Neural cell (in vitro differentiated cells): ENCODE measurements around the gene ANKS3. TPM values are rescaled to one million over a fixed set of nuclear protein-coding genes. Genes with fewer than 3 reads are reported as not detected.

ENCODE experiments used
- H2AFZ ChIP-seq: fragments of 200-600, 300-800 bp; sonication (generic), shearing (Covaris generic); 2 replicates; pipeline ENCODE4 v1.6.0; 2014; ENCODE audit warnings: low read depth, mild to moderate bottlenecking, antibody characterized with exemption, low read length, moderate library complexity
- H3F3A ChIP-seq: fragments of 200-600 bp; shearing (Covaris generic); 2 replicates; pipeline ENCODE4 v1.6.1; 2016; ENCODE audit warnings: mild to moderate bottlenecking, moderate library complexity, mixed read lengths, antibody characterized with exemption, low read length; ENCODE audit not compliant: insufficient read depth, poor library complexity, severe bottlenecking
- H3K27ac ChIP-seq: fragments of 200-600, 300-800 bp; sonication (generic), shearing (Covaris generic); 2 replicates; pipeline ENCODE4 v1.5.1; 2014; ENCODE audit warnings: mild to moderate bottlenecking, low read length, moderate library complexity
- H3K27me3 ChIP-seq: fragments of 300-800, 200-600 bp; sonication (generic), shearing (Covaris generic); 2 replicates; pipeline ENCODE4 v1.6.0; 2014; ENCODE audit warnings: mild to moderate bottlenecking, low read depth, low read length, moderate library complexity; ENCODE audit not compliant: insufficient read depth
- H3K36me3 ChIP-seq: fragments of 300-800, 200-600 bp; sonication (generic), shearing (Covaris generic); 2 replicates; pipeline ENCODE4 v1.5.1; 2014; ENCODE audit warnings: mild to moderate bottlenecking, antibody characterized with exemption, low read length, moderate library complexity; ENCODE audit not compliant: insufficient read depth
- H3K4me2 ChIP-seq: fragments of 300-800, 200-600 bp; sonication (generic), shearing (Covaris generic); 2 replicates; pipeline ENCODE4 v1.6.0; 2014; ENCODE audit warnings: mild to moderate bottlenecking, low read length
- H3K4me3 ChIP-seq: fragments of 300-800, 200-600 bp; sonication (generic), shearing (Covaris generic); 2 replicates; pipeline ENCODE4 v1.5.1; 2014; ENCODE audit warnings: mild to moderate bottlenecking, low read length, moderate library complexity
- H3K79me2 ChIP-seq: fragments of 200-600 bp; shearing (Covaris generic); replicated peaks from 2 replicates; pipeline ENCODE4 v1.6.0; 2014; ENCODE audit warnings: mild to moderate bottlenecking, low read length, moderate library complexity; ENCODE audit not compliant: insufficient read depth
- H3K9ac ChIP-seq: fragments of 300-800, 200-600 bp; sonication (generic), shearing (Covaris generic); 2 replicates; pipeline ENCODE4 v1.6.1; 2016; ENCODE audit warnings: mild to moderate bottlenecking, low read length, mixed read lengths
- H3K9me2 ChIP-seq: fragments of 200-600 bp; shearing (Covaris generic); 2 replicates; pipeline ENCODE4 v1.6.1; 2016; ENCODE audit warnings: mild to moderate bottlenecking, low read length, mixed read lengths; ENCODE audit not compliant: insufficient read depth
- H3K9me3 ChIP-seq: fragments of 200-600, 300-800 bp; sonication (generic), shearing (Covaris generic); 2 replicates; pipeline ENCODE4 v1.6.1; 2016; ENCODE audit warnings: mild to moderate bottlenecking, mixed run types, low read length, moderate library complexity, mixed read lengths
- H4K20me1 ChIP-seq: fragments of 200-600 bp; shearing (Covaris generic); 2 replicates; pipeline ENCODE4 v1.6.1; 2016; ENCODE audit warnings: mild to moderate bottlenecking, mixed run types; ENCODE audit not compliant: insufficient read depth
- EP300 ChIP-seq: fragments of 450-650 bp; conservative IDR thresholded peaks from 2 replicates; pipeline ENCODE4 v1.6.1; 2014; ENCODE audit warnings: antibody characterized with exemption, mild to moderate bottlenecking, moderate library complexity; ENCODE audit not compliant: poor library complexity, severe bottlenecking
- EZH2 ChIP-seq: fragments of 200-600, 300-800 bp; shearing (Covaris generic), sonication (generic); IDR thresholded peaks from 2 replicates; pipeline ENCODE4 v1.6.1; 2014; ENCODE audit warnings: antibody characterized with exemption, low read length, borderline replicate concordance, mild to moderate bottlenecking; ENCODE audit not compliant: insufficient read depth, poor library complexity, severe bottlenecking
- MXI1 ChIP-seq: fragments of 450-650 bp; conservative IDR thresholded peaks from 2 replicates; pipeline ENCODE4 v1.6.1; 2014; ENCODE audit warnings: antibody characterized with exemption, mild to moderate bottlenecking; ENCODE audit not compliant: poor library complexity, severe bottlenecking
- POLR2AphosphoS5 ChIP-seq: IDR thresholded peaks from 2 replicates; pipeline ENCODE4 v1.6.1; 2012
- RAD21 ChIP-seq: fragments of 450-650 bp; conservative IDR thresholded peaks from 2 replicates; pipeline ENCODE4 v1.6.1; 2014; ENCODE audit warnings: antibody characterized with exemption, mild to moderate bottlenecking, moderate library complexity
- SMC3 ChIP-seq: fragments of 450-650 bp; conservative IDR thresholded peaks from 2 replicates; pipeline ENCODE4 v1.6.1; 2014; ENCODE audit warnings: antibody characterized with exemption, mild to moderate bottlenecking, moderate library complexity; ENCODE audit not compliant: poor library complexity
- TAF1 ChIP-seq: IDR thresholded peaks from 2 replicates; pipeline ENCODE4 v1.6.1; 2012; ENCODE audit warnings: low read depth
- polyA plus RNA-seq: library from polyadenylated mRNA; depleted of rRNA; stranded (reverse); fragments of >200 nt; gene quantifications from 2 replicates; pipeline ENCODE4 v1.2.3, GENCODE V29; 2014
- TF ChIP-seq, protein P1 (sequence below): IDR thresholded peaks from 2 replicates; pipeline ENCODE4 v1.6.1; 2012; ENCODE audit warnings: borderline replicate concordance
- TF ChIP-seq, protein P2 (sequence below): fragments of 450-650 bp; IDR thresholded peaks from 2 replicates; pipeline ENCODE4 v1.5.1; 2014; ENCODE audit warnings: antibody characterized with exemption, mild to moderate bottlenecking, moderate library complexity; ENCODE audit not compliant: poor library complexity, severe bottlenecking

Gene ANKS3
- polyA plus RNA-seq, 1 donor from 2014 or later: 53.9 TPM

DNA sequence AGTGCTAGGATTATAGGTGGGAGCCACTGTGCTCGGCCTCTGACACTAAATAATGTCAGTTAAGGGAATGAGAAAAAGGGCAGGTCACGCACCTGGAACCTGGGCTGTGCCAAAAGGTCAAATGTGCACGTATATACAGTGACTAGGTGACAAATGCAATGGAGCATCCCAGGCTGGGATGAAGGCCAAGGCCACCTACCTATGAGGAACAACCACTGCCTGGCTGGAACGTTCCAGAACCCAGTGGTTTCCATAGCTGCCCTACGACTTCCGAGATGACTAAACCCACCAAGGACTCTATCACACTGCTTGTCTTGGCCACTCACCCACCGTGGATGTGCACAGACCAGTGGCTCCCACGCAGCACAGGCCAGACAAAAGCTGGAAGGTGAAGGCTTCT, 16.8 kb upstream of the ANKS3 start:
- Histone ChIP-seq H3K4me2 (no peak overlapping the region), H3K79me2 (no peaks in the 10 kb centered on the region), H3K4me3 (no peak overlapping the region), H4K20me1 (no peaks in the 10 kb centered on the region), H2AFZ (no peak overlapping the region), H3K27ac (no peak overlapping the region), H3K9me3 (no peaks in the 10 kb centered on the region), H3K9me2 (no peaks in the 10 kb centered on the region), H3K27me3 (no peaks in the 10 kb centered on the region), H3F3A (no peaks in the 10 kb centered on the region), H3K36me3 (peaks cover 4% of the 10 kb centered on the region), H3K9ac (no peak overlapping the region)
- TF ChIP-seq MXI1: no peak
- no peak for TF ChIP-seq EP300
- no peak for TF ChIP-seq EZH2
- TF ChIP-seq RAD21: no peak

- no peaks in the 10 kb centered on the region for H3K9me2 ChIP-seq
- no peaks in the 10 kb centered on the region for H3K79me2 ChIP-seq
- H3K9me3 ChIP-seq: no peaks in the 10 kb centered on the region
- no peaks in the 10 kb centered on the region for H3K27me3 ChIP-seq
- H2AFZ ChIP-seq: no peak overlapping the region
- no peaks in the 10 kb centered on the region for H3K36me3 ChIP-seq
- H3K4me3 ChIP-seq: no peak overlapping the region
- H3F3A ChIP-seq: no peaks in the 10 kb centered on the region
- no peak overlapping the region for H3K4me2 ChIP-seq
- no peak overlapping the region for H3K27ac ChIP-seq
- TF ChIP-seq TAF1 (no peak), MXI1 (no peak), EP300 (no peak), RAD21 (no peak), POLR2AphosphoS5 (no peak), EZH2 (no peak), SMC3 (no peak)
- TF ChIP-seq, protein P1, sequence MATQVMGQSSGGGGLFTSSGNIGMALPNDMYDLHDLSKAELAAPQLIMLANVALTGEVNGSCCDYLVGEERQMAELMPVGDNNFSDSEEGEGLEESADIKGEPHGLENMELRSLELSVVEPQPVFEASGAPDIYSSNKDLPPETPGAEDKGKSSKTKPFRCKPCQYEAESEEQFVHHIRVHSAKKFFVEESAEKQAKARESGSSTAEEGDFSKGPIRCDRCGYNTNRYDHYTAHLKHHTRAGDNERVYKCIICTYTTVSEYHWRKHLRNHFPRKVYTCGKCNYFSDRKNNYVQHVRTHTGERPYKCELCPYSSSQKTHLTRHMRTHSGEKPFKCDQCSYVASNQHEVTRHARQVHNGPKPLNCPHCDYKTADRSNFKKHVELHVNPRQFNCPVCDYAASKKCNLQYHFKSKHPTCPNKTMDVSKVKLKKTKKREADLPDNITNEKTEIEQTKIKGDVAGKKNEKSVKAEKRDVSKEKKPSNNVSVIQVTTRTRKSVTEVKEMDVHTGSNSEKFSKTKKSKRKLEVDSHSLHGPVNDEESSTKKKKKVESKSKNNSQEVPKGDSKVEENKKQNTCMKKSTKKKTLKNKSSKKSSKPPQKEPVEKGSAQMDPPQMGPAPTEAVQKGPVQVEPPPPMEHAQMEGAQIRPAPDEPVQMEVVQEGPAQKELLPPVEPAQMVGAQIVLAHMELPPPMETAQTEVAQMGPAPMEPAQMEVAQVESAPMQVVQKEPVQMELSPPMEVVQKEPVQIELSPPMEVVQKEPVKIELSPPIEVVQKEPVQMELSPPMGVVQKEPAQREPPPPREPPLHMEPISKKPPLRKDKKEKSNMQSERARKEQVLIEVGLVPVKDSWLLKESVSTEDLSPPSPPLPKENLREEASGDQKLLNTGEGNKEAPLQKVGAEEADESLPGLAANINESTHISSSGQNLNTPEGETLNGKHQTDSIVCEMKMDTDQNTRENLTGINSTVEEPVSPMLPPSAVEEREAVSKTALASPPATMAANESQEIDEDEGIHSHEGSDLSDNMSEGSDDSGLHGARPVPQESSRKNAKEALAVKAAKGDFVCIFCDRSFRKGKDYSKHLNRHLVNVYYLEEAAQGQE: no peak
- TF ChIP-seq, protein P2, sequence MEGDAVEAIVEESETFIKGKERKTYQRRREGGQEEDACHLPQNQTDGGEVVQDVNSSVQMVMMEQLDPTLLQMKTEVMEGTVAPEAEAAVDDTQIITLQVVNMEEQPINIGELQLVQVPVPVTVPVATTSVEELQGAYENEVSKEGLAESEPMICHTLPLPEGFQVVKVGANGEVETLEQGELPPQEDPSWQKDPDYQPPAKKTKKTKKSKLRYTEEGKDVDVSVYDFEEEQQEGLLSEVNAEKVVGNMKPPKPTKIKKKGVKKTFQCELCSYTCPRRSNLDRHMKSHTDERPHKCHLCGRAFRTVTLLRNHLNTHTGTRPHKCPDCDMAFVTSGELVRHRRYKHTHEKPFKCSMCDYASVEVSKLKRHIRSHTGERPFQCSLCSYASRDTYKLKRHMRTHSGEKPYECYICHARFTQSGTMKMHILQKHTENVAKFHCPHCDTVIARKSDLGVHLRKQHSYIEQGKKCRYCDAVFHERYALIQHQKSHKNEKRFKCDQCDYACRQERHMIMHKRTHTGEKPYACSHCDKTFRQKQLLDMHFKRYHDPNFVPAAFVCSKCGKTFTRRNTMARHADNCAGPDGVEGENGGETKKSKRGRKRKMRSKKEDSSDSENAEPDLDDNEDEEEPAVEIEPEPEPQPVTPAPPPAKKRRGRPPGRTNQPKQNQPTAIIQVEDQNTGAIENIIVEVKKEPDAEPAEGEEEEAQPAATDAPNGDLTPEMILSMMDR: no peak
- no peak overlapping the region for H3K9ac ChIP-seq
- no peaks in the 10 kb centered on the region for H4K20me1 ChIP-seq
These were observed 15.7 kb upstream of the ANKS3 start for GRCh38 chr16:4749700-4750257.
